ENCODE measurements around the gene ELF1. TPM values are rescaled to one million over a fixed set of nuclear protein-coding genes. Genes with fewer than 3 reads are reported as not detected.
"Not testable (repeated sequence)": the region's sequence is repeated elsewhere in the genome, so short reads cannot be mapped to it uniquely, and the experiment has no call there.

ELF1 gene
- total and polyA plus RNA-seq, 8 donors = 9.4 to 61.6 (median 36.7) TPM

DNA sequence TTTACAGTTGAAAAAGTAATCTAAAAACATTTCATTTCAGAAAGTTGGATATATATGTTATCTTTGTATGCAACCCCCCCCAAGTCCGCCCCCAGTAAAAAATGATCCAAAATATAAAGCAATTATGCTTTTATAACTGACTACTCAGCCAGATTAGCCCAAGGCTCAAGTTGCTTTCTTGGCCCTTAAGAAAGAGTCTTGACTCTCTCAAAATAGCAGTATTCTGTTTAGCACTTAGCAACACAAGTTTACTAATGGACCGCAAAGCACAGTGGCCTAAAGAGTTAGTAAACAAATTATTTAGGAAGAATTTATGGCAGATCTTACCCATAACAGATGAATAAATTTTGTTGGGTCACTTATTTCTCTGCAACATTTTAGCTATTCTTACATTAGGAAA is 86.9 kb downstream of the ELF1 start:
- DNase-seq (no peak), FAIRE-seq (no peak), ATAC-seq (no peak)
- H3K27ac ChIP-seq = no peak overlapping the region
- TF ChIP-seq, protein P1, sequence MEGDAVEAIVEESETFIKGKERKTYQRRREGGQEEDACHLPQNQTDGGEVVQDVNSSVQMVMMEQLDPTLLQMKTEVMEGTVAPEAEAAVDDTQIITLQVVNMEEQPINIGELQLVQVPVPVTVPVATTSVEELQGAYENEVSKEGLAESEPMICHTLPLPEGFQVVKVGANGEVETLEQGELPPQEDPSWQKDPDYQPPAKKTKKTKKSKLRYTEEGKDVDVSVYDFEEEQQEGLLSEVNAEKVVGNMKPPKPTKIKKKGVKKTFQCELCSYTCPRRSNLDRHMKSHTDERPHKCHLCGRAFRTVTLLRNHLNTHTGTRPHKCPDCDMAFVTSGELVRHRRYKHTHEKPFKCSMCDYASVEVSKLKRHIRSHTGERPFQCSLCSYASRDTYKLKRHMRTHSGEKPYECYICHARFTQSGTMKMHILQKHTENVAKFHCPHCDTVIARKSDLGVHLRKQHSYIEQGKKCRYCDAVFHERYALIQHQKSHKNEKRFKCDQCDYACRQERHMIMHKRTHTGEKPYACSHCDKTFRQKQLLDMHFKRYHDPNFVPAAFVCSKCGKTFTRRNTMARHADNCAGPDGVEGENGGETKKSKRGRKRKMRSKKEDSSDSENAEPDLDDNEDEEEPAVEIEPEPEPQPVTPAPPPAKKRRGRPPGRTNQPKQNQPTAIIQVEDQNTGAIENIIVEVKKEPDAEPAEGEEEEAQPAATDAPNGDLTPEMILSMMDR (IDR thresholded peaks at IDR 0.05) = no peak
- intact Hi-C loops (cut with DNase I) = no loop called here
- H3K36me3 ChIP-seq = peaks cover 6 to 41% (median 14%) of the 10 kb centered on the region in 3 donors
- H3K4me3 ChIP-seq = no peak overlapping the region
- H3K9me3 ChIP-seq = no peaks in the 10 kb centered on the region
- 96 to 97% methylated on average over 2 of the region's 2 CpGs for WGBS, 2 donors
- H3K4me1 ChIP-seq = peaks cover 0 to 6% (median 6%) of the 10 kb centered on the region in 3 donors
- no peaks in the 10 kb centered on the region for H3K27me3 ChIP-seq

DNA sequence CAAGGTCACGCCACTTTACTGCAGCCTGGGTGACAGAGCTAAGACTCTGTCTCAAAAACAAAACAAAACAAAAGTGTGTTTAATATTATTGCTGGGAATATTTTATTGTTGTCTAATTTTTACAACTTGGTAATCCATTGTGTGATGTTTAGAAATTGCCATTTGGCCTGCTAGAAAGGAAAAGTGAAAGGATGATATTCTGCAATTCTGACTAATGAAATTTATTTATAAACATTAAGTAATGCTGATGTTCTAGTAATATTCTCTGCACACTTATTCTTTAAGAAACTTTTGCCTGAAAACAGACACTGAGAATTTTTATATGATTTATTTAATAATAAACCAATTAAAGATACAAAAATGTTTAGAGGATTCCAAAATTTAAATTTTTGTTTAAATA is 87.4 kb downstream of the ELF1 start:
- FAIRE-seq = no peak
- Histone ChIP-seq H3K9me3 (no peaks in the 10 kb centered on the region), H3K36me3 (peaks cover 6 to 41% (median 14%) of the 10 kb centered on the region in 3 donors), H3K4me1 (peaks cover 0 to 3% (median under 1%) of the 10 kb centered on the region in 3 donors), H3K4me3 (no peak overlapping the region), H3K27me3 (no peaks in the 10 kb centered on the region), H3K27ac (no peak overlapping the region)
- TF ChIP-seq, protein P1 (IDR thresholded peaks at IDR 0.05) = no peak
- ATAC-seq = no peak
- WGBS, 2 donors = 0 to 61% methylated on average over 1 of the region's 1 CpG
- no peak for DNase-seq
- intact Hi-C loops (cut with DNase I) = no loop called here

DNA sequence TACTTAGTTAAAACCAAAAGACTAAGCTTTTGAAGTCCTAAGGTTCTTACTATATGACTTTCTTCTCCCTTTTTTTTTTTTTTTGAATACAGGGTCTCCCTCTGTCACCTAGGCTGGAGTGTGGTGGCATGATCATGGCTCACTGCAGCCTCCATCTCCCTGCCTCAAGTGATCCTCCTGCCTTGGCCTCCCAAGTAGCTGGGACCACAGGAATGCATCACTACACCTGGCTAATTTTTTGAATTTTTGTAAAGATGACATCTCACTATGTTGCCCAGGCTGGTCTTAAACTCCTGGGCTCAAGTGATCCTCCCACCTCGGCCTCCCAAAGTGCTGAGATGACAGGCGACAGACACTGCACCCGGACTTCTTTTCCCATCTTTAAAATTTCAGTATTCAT is 89.2 kb downstream of the ELF1 start:
- WGBS, 2 donors = 96 to 98% methylated on average over 3 of the region's 3 CpGs
- ATAC-seq = not testable (repeated sequence)

DNA sequence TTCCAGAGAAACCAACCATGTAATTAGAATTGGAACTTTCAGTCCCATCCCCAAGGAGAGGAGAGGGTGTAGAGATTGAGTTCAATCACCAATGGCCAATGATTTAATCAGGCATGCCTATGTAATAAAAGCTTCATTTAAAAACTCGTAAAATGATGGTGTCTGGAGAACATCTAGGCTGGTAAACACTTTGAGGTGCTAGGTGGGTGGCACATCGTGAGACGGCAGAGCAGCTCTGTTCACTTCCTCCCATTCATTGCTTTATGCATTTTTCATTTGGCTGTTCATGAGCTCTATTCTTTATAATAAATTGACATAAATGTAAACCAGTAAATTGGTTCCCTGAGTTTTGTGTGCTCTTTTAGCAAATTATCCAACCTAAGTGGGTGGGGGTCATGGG is 90.1 kb downstream of the ELF1 start:
- FAIRE-seq (no peak), ATAC-seq (no peak), DNase-seq (no peak)
- TF ChIP-seq, protein P1 (IDR thresholded peaks at IDR 0.05) = no peak
- Histone ChIP-seq H3K27ac (no peak overlapping the region), H3K9me3 (no peaks in the 10 kb centered on the region), H3K36me3 (peaks cover 6 to 41% (median 14%) of the 10 kb centered on the region in 3 donors), H3K4me1 (no peaks in the 10 kb centered on the region), H3K4me3 (no peak overlapping the region), H3K27me3 (no peaks in the 10 kb centered on the region)
- WGBS, 2 donors = 92 to 93% methylated on average over 3 of the region's 3 CpGs
- intact Hi-C loops (cut with DNase I) = loop anchor here in 1 of 3 donors (10.0 kb wide), 1 partner anchor 134 kb away; no protein-coding TSS in a partner anchor

More for the DNA sequence above, 89.2 kb downstream of the ELF1 start:
- intact Hi-C loops (cut with DNase I) = loop anchor here in 1 of 3 donors (10.0 kb wide), 1 partner anchor 135 kb away; no protein-coding TSS in a partner anchor
- DNase-seq, H3K9me3 ChIP-seq, H3K27me3 ChIP-seq, H3K4me3 ChIP-seq, H3K27ac ChIP-seq, FAIRE-seq, H3K4me1 ChIP-seq: not testable (repeated sequence)
- H3K36me3 ChIP-seq = peaks cover 6 to 41% (median 14%) of the 10 kb centered on the region in 3 donors

DNA sequence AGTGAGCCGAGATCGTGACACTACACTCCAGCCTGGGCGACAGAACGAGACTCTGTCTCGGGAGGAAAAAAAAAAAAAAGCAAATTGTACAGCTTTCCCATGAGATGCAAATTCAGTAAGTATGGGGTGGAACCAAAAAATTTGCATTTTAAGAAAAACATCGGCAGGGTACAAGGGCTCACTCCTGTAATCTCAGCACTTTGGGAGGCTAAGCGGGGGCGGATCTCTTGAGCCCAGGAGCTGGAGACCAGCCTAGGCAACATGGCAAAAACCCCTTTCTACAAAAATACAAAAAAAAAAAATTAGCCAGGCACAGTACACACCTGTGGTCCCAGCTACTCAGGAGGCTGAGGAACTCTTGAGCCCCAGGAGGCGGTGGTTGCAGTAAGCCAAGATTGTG is 91.2 kb downstream of the ELF1 start:
- intact Hi-C loops (cut with DNase I) = loop anchor here in 1 of 3 donors (10.0 kb wide), 1 partner anchor 133 kb away; no protein-coding TSS in a partner anchor
- FAIRE-seq (no peak), ATAC-seq (no peak)

More for the DNA sequence above, 91.2 kb downstream of the ELF1 start:
- peaks cover 0 to 30% (median 6%) of the 10 kb centered on the region in 3 donors for H3K36me3 ChIP-seq
- 94 to 95% methylated on average over 9 of the region's 9 CpGs for WGBS, 2 donors
- H3K9me3 ChIP-seq = no peaks in the 10 kb centered on the region
- H3K4me1 ChIP-seq = no peaks in the 10 kb centered on the region
- no peak overlapping the region for H3K4me3 ChIP-seq
- DNase-seq = no peak
- no peak overlapping the region for H3K27ac ChIP-seq
- H3K27me3 ChIP-seq = no peaks in the 10 kb centered on the region
- TF ChIP-seq, protein P1 (IDR thresholded peaks at IDR 0.05) = no peak
